ENCODE results near the gene PTPRK.

GRCh38 chr6:128156321-128157111, 363.9 kb downstream of the PTPRK start:
- TF ChIP-seq CTCF (IDR thresholded peaks at IDR 0.05) (no peak), POLR2A (IDR thresholded peaks at IDR 0.05) (no peak)

All from lower leg skin (tissue), 3 donors.